ENCODE measurements around the gene PGM5.

PGM5 gene

DNA sequence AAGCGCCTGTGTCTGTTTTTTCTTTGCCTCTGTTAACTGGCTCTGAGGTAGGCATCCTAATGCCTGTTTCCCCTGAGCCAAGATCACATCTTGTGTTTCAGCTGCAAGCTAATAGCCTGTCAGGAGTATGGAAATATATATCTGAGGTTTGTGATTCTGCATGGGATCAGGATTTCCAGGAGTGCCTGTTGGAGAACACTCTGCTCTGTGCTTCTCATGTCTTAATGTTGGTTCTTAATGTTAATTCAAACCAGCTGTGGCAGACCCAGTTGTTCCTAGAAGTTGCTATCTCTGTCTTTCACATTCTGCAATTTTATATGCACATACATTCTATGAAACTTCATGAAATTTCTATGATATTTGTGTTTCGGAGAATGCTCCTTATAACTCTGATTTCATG lies 72.1 kb downstream of the PGM5 start:
- no peak for DNase-seq (ENCODE audit: low spot score)
- peak overlapping the region; percentile 59 to 86 for H3K27ac ChIP-seq
- no peak overlapping the region for H3K4me3 ChIP-seq
- TF ChIP-seq, protein P1, sequence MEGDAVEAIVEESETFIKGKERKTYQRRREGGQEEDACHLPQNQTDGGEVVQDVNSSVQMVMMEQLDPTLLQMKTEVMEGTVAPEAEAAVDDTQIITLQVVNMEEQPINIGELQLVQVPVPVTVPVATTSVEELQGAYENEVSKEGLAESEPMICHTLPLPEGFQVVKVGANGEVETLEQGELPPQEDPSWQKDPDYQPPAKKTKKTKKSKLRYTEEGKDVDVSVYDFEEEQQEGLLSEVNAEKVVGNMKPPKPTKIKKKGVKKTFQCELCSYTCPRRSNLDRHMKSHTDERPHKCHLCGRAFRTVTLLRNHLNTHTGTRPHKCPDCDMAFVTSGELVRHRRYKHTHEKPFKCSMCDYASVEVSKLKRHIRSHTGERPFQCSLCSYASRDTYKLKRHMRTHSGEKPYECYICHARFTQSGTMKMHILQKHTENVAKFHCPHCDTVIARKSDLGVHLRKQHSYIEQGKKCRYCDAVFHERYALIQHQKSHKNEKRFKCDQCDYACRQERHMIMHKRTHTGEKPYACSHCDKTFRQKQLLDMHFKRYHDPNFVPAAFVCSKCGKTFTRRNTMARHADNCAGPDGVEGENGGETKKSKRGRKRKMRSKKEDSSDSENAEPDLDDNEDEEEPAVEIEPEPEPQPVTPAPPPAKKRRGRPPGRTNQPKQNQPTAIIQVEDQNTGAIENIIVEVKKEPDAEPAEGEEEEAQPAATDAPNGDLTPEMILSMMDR (IDR thresholded peaks at IDR 0.05) = no peak

DNA sequence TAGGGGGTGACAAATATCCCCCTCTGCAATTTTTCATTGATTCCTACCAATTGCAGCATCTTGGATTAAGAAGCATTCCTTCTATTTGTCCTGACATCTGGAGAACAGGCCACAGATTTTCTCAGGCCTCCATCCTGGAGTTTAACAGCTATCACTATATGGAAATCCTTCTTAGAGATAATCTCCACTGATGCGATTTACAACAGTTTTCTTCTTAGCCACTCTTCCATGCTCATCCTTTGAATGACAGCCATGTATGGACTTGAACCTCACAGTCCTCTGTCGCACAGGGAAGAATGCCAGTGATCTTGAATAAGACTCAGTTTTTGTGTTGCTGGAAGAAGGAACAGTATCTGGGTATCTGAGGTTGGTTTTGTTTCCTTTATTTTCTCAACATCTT lies 73.2 kb downstream of the PGM5 start:
- H3K27ac ChIP-seq = no peak overlapping the region
- TF ChIP-seq, protein P1 (IDR thresholded peaks at IDR 0.05) = no peak
- no peak overlapping the region for H3K4me3 ChIP-seq
- no peak for DNase-seq (ENCODE audit: low spot score)

DNA sequence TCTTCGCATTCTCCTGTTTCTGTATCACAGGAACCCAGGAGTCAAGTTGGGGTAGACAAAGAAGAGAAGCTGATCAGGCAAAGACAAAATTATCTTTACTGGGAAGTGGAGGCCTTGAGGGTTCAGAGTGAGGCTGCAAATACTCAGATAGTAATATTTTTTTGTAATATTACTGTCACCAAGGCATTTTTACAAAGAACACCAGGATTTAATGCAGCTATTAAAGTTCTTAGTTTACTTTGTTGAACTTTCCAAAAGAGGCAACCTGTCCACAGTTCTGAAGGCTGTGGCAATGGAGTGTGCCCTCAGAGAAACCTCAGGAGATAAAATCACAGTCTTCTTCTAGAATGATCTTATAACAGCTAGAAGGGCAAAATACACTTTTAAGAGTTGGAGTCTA lies 74.9 kb downstream of the PGM5 start:
- no peak for DNase-seq (ENCODE audit: low spot score)
- TF ChIP-seq, protein P1 (IDR thresholded peaks at IDR 0.05) = no peak
- Histone ChIP-seq H3K27ac (no peak overlapping the region), H3K4me3 (no peak overlapping the region)

DNA sequence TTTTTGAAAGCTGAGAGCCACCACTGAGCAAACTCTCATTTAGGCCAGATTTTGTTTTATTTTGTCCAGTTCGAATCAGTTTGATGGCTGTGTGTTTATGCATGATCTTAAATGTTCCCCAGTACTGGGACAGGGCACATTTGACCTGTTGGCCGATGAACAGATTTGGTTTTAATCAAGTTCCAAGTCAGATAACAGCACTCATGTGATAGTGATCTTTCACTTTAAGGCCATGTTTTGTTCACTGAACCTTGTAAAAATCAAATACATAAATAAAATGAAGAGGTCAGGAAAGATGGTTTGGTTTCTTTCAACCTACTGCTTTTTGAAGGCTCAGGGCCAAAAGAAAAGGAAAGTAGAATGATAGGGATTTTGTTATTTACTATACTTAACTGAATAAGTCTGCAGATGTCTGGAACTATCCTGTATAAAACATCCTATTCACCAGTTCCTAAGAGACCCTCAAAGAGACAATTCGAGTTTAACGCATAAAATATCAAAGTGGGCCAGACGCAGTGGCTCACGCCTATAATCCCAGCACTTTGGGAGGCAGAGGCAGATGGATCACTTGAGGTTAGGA lies 77.2 kb downstream of the PGM5 start:
- Histone ChIP-seq H3K4me3 (no peak overlapping the region), H3K27ac (no peak overlapping the region)
- no peak for DNase-seq (ENCODE audit: low spot score)
- TF ChIP-seq, protein P1 (IDR thresholded peaks at IDR 0.05) = no peak

DNA sequence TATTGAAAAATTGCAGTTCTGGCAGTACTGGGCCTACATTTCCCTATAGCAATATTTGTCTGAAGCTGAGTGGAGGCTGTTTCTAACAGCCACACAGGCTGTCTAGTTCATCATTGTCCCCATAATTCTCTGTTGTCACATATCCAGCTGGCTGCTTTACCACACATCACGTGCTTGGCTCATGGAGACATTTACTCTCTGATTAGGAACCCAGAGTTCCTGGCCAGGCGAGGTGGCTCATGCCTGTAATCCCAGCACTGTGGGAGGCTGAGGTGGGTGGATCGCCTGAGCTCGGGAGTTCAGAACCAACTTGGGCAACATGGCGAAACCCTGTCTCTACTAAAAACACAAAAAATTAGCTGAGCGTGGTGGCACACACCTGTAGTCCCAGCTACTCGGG lies 81.4 kb downstream of the PGM5 start:
- no peak overlapping the region for H3K4me3 ChIP-seq
- H3K27ac ChIP-seq = peak overlapping the region in 1 of 2 donors; percentile 37
- TF ChIP-seq, protein P1 (IDR thresholded peaks at IDR 0.05) = no peak
- no peak for DNase-seq (ENCODE audit: low spot score)

DNA sequence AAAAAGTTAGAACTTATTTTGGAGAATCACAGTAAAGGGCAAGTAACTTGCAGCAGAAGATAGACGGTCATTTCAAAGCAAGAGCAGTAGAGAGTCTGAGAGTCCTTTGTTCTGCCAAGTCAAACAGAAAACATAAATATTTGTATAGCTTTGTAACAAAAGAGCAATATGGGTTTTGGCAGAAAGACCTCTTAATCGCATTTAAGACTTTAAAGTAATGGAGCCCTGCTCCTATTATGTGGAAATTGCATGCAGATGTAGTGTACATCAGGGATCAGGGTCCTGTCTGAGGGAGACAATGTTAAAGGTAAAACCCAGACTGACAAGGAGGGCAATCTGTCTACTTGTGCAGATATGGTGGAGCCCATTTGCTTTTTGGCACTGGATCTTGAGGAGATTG lies 87.2 kb downstream of the PGM5 start:
- no peak for DNase-seq (ENCODE audit: low spot score)
- Histone ChIP-seq H3K4me3 (no peak overlapping the region), H3K27ac (no peak overlapping the region)
- TF ChIP-seq, protein P1 (IDR thresholded peaks at IDR 0.05) = no peak

DNA sequence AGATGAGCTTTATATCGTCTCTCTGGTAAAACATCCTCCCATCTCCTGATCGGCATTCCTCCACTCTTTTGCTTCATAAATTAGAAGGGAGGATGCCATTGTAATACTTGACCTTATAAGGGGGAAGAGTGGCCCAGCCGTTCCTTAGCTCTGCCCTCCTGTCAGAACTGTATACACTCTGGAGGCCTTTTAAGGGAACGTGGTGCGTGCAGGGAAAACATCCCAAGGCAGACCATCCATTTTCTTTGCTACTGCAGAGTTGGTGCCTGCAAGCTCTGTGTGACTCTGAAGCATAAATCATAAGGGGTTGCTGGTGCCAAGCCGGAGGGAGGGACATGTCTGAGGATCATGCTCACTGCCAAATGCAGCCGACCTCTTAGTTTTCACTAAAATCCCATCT lies 90.4 kb downstream of the PGM5 start:
- peak overlapping the region; percentile 42 for H3K4me3 ChIP-seq
- no peak for DNase-seq (ENCODE audit: low spot score)
- peak overlapping the region; percentile 66 to 78 for H3K27ac ChIP-seq

More for the DNA sequence above, 90.4 kb downstream of the PGM5 start:
- TF ChIP-seq, protein P1 (IDR thresholded peaks at IDR 0.05) = no peak

Data from coronary artery (tissue), 2 donors.